H9 (cell line): ENCODE measurements around the gene B3GALT5. TPM values are rescaled to one million over a fixed set of nuclear protein-coding genes. Genes with fewer than 3 reads are reported as not detected.

Source experiments
- DNase-seq: peaks from one replicate; pipeline ENCODE4 v3.0.0-alpha.2; 2017
- H2AFZ ChIP-seq: one replicate; pipeline ENCODE4 v1.6.1; 2013; ENCODE audit warnings: mild to moderate bottlenecking, low read length, control low read depth, moderate library complexity
- H2AK5ac ChIP-seq: 2 replicates; pipeline ENCODE4 v1.6.1; 2013; ENCODE audit warnings: low read length, control low read depth, mixed read lengths; ENCODE audit not compliant: insufficient read length
- H2BK120ac ChIP-seq: one replicate; pipeline ENCODE4 v1.6.1; 2013; ENCODE audit warnings: low read depth, mild to moderate bottlenecking, low read length, control low read depth, inconsistent platforms; ENCODE audit not compliant: poor library complexity, severe bottlenecking
- H2BK12ac ChIP-seq: 2 replicates; pipeline ENCODE4 v1.6.1; 2013; ENCODE audit warnings: low read length, control low read depth, mixed read lengths, low read depth; ENCODE audit not compliant: insufficient read length
- H2BK15ac ChIP-seq: 2 replicates; pipeline ENCODE4 v1.6.1; 2013; ENCODE audit warnings: low read depth, low read length, control low read depth
- H2BK20ac ChIP-seq: one replicate; pipeline ENCODE4 v1.6.1; 2013; ENCODE audit warnings: low read depth, mild to moderate bottlenecking, low read length, control low read depth, inconsistent platforms; ENCODE audit not compliant: poor library complexity, severe bottlenecking
- H2BK5ac ChIP-seq: 2 replicates; pipeline ENCODE4 v1.6.1; 2013; ENCODE audit warnings: low read length, control low read depth, mixed read lengths; ENCODE audit not compliant: insufficient read length
- H3K14ac ChIP-seq: 2 replicates; pipeline ENCODE4 v1.6.1; 2013; ENCODE audit warnings: low read length, control low read depth; ENCODE audit not compliant: insufficient read depth
- H3K18ac ChIP-seq: 2 replicates; pipeline ENCODE4 v1.6.1; 2013; ENCODE audit warnings: low read depth, mild to moderate bottlenecking, mixed read lengths, low read length, control low read depth; ENCODE audit not compliant: insufficient read length
- H3K23ac ChIP-seq: 2 replicates; pipeline ENCODE4 v1.6.1; 2013; ENCODE audit warnings: low read length, control low read depth, mixed read lengths, low read depth; ENCODE audit not compliant: insufficient read length
- H3K23me2 ChIP-seq: 2 replicates; pipeline ENCODE4 v1.6.1; 2013; ENCODE audit warnings: low read depth, mild to moderate bottlenecking, mixed read lengths, low read length, control low read depth; ENCODE audit not compliant: insufficient read length, poor library complexity, severe bottlenecking
- H3K27ac ChIP-seq: 2 replicates; pipeline ENCODE4 v1.5.1; 2013; ENCODE audit warnings: low read length, control low read depth, mixed read lengths, low read depth; ENCODE audit not compliant: insufficient read length
- H3K27me3 ChIP-seq: 2 replicates; pipeline ENCODE4 v1.6.1; 2013; ENCODE audit warnings: low read length, control low read depth, inconsistent platforms; ENCODE audit not compliant: insufficient read depth
- H3K4ac ChIP-seq: 2 replicates; pipeline ENCODE4 v1.6.1; 2013; ENCODE audit warnings: low read depth, mild to moderate bottlenecking, control low read depth, inconsistent platforms, low read length, moderate library complexity
- H3K4me1 ChIP-seq: 2 replicates; pipeline ENCODE4 v1.6.1; 2013; ENCODE audit warnings: low read length, control low read depth, inconsistent platforms; ENCODE audit not compliant: insufficient read depth
- H3K4me2 ChIP-seq: 2 replicates; pipeline ENCODE4 v1.6.1; 2013; ENCODE audit warnings: low read length, control low read depth, mixed read lengths; ENCODE audit not compliant: insufficient read length, insufficient read depth
- H3K56ac ChIP-seq: 2 replicates; pipeline ENCODE4 v1.6.1; 2013; ENCODE audit warnings: low read depth, mild to moderate bottlenecking, mixed read lengths, low read length, control low read depth; ENCODE audit not compliant: insufficient read length
- H3K79me1 ChIP-seq: 2 replicates; pipeline ENCODE4 v1.6.1; 2013; ENCODE audit warnings: low read depth, mild to moderate bottlenecking, moderate library complexity, low read length, control low read depth, inconsistent platforms; ENCODE audit not compliant: insufficient read depth, poor library complexity, severe bottlenecking
- H3K79me2 ChIP-seq: 2 replicates; pipeline ENCODE4 v1.6.1; 2013; ENCODE audit warnings: low read length, control low read depth, inconsistent platforms; ENCODE audit not compliant: insufficient read depth
- H3K9ac ChIP-seq: 2 replicates; pipeline ENCODE4 v1.6.1; 2013; ENCODE audit warnings: low read length, control low read depth, mixed read lengths; ENCODE audit not compliant: insufficient read length; ENCODE audit errors: extremely low read depth
- H3K9me3 ChIP-seq: one replicate; pipeline ENCODE4 v1.6.1; 2013; ENCODE audit warnings: low read depth, low read length, inconsistent platforms; ENCODE audit not compliant: control insufficient read depth
- H3T11ph ChIP-seq: one replicate; pipeline ENCODE4 v1.6.1; 2013; ENCODE audit warnings: mild to moderate bottlenecking, low read length, control low read depth, inconsistent platforms
- H4K20me1 ChIP-seq: one replicate; pipeline ENCODE4 v1.6.1; 2013; ENCODE audit not compliant: control insufficient read depth, insufficient read length, insufficient read depth
- H4K5ac ChIP-seq: 2 replicates; pipeline ENCODE4 v1.6.1; 2013; ENCODE audit warnings: low read depth, mild to moderate bottlenecking, mixed read lengths, low read length, control low read depth; ENCODE audit not compliant: insufficient read length
- H4K8ac ChIP-seq: replicated peaks from 2 replicates; pipeline ENCODE4 v1.6.1; 2013; ENCODE audit warnings: low read length, control low read depth, mixed read lengths, low read depth; ENCODE audit not compliant: insufficient read length
- H4K91ac ChIP-seq: 2 replicates; pipeline ENCODE4 v1.6.1; 2013; ENCODE audit warnings: low read depth, mild to moderate bottlenecking, moderate library complexity, mixed read lengths, low read length, control low read depth; ENCODE audit not compliant: insufficient read length
- H3K27ac Mint-ChIP-seq, 3 experiments: 2 replicates in 2 of 3; 3 replicates in 1 of 3; pipeline ENCODE4 v1.8.0; 2020 to 2021; ENCODE audit warnings: mixed read lengths in 3 of 3, mild to moderate bottlenecking in 1 of 3, moderate library complexity in 1 of 3
- H3K27me3 Mint-ChIP-seq: 2 replicates; pipeline ENCODE4 v1.8.0; 2021; ENCODE audit warnings: low read depth, mild to moderate bottlenecking, moderate library complexity, mixed read lengths
- H3K36me3 Mint-ChIP-seq, 3 experiments: 2 replicates in 2 of 3; 3 replicates in 1 of 3; pipeline ENCODE4 v1.8.0; 2020 to 2021; ENCODE audit warnings: low read depth in 3 of 3, mixed read lengths in 3 of 3; ENCODE audit not compliant: insufficient read depth in 1 of 3
- H3K4me1 Mint-ChIP-seq, 2 experiments: 2 replicates each; pipeline ENCODE4 v1.8.0; 2020; ENCODE audit warnings: mixed read lengths in 2 of 2
- H3K4me3 Mint-ChIP-seq, 2 experiments: 2 replicates in 1 of 2; 3 replicates in 1 of 2; pipeline ENCODE4 v1.8.0; 2020 to 2021; ENCODE audit warnings: mild to moderate bottlenecking in 2 of 2, mixed read lengths in 2 of 2, moderate library complexity in 1 of 2
- H3K9me3 Mint-ChIP-seq, 2 experiments: 2 replicates in 1 of 2; 3 replicates in 1 of 2; pipeline ENCODE4 v1.8.0; 2020; ENCODE audit warnings: mild to moderate bottlenecking in 2 of 2, mixed read lengths in 2 of 2, moderate library complexity in 1 of 2
- CTCF ChIP-seq: fragments of 200-600 bp; sonication (generic); conservative IDR thresholded peaks from 3 replicates; pipeline ENCODE4 v1.8.0; 2021; ENCODE audit warnings: antibody characterized with exemption, mild to moderate bottlenecking
- WGBS: extraction: QIAGEN DNeasy Blood & Tissue Kit; methylation state at CpG from one replicate; pipeline ENCODE4 v1.1.7; 2013; ENCODE audit warnings: missing lambda C conversion rate, low lambda C conversion rate, mixed read lengths; ENCODE audit not compliant: insufficient read length; ENCODE audit errors: extremely low coverage; 5-methylcytosine and 5-hydroxymethylcytosine counted together
- total RNA-seq: library from RNA; stranded (reverse); gene quantifications from 2 replicates; pipeline ENCODE4 v1.2.1, GENCODE V29; 2021

The B3GALT5 gene
- total RNA-seq, 1 experiment from 2014 or later = 24.7 TPM

GRCh38 chr21:39662411-39662953 is 49.7 kb downstream of the B3GALT5 start:
- no peak overlapping the region for H3K56ac ChIP-seq
- H3K9ac ChIP-seq = no peak overlapping the region
- H2BK20ac ChIP-seq = no peak overlapping the region
- no peak overlapping the region for H2BK12ac ChIP-seq
- H2AK5ac ChIP-seq = no peak overlapping the region
- H2BK120ac ChIP-seq = no peak overlapping the region
- H2AFZ ChIP-seq = no peak overlapping the region
- H3K4me1 ChIP-seq = no peaks in the 10 kb centered on the region
- Mint-ChIP-seq H3K4me3 (no peak overlapping the region), H3K27me3 (no peaks in the 10 kb centered on the region), H3K36me3 (peaks cover 54 to 82% (median 66%) of the 10 kb centered on the region in 3 experiments), H3K4me1 (peaks cover 25 to 27% of the 10 kb centered on the region in 2 experiments), H3K9me3 (no peaks in the 10 kb centered on the region), H3K27ac (no peak overlapping the region)
- no peaks in the 10 kb centered on the region for H3K79me2 ChIP-seq
- no peak overlapping the region for H4K5ac ChIP-seq
- no peaks in the 10 kb centered on the region for H3K23me2 ChIP-seq
- no peaks in the 10 kb centered on the region for H3K9me3 ChIP-seq
- H3K18ac ChIP-seq = no peak overlapping the region
- H3K4ac ChIP-seq = no peak overlapping the region
- no peak overlapping the region for H3T11ph ChIP-seq
- no peak overlapping the region for H4K91ac ChIP-seq
- DNase-seq = no peak
- H3K79me1 ChIP-seq = peaks cover 2% of the 10 kb centered on the region
- H3K27ac ChIP-seq = no peak overlapping the region
- no peak for TF ChIP-seq CTCF
- H3K27me3 ChIP-seq = no peaks in the 10 kb centered on the region
- no peak overlapping the region for H2BK15ac ChIP-seq
- no peak overlapping the region for H3K14ac ChIP-seq
- no CpG with 5 or more reads among the region's 8 CpGs for WGBS
- no peaks in the 10 kb centered on the region for H4K20me1 ChIP-seq
- H3K23ac ChIP-seq = no peak overlapping the region
- H4K8ac ChIP-seq = no peak overlapping the region
- H3K4me2 ChIP-seq = no peak overlapping the region
- H2BK5ac ChIP-seq = no peak overlapping the region
